GM12873 (cell line): ENCODE results near the gene CDKL4.

Experiments
- TF ChIP-seq, protein P1 (sequence below): IDR thresholded peaks from 2 replicates; pipeline ENCODE4 v1.5.1; 2012; ENCODE audit warnings: low read depth, mild to moderate bottlenecking, moderate library complexity, low read length, control low read depth; ENCODE audit not compliant: insufficient read depth; ENCODE audit errors: missing control alignments

CDKL4 gene

GRCh38 chr2:39188960-39189494 is 54.7 kb downstream of the CDKL4 start:
- TF ChIP-seq, protein P1, sequence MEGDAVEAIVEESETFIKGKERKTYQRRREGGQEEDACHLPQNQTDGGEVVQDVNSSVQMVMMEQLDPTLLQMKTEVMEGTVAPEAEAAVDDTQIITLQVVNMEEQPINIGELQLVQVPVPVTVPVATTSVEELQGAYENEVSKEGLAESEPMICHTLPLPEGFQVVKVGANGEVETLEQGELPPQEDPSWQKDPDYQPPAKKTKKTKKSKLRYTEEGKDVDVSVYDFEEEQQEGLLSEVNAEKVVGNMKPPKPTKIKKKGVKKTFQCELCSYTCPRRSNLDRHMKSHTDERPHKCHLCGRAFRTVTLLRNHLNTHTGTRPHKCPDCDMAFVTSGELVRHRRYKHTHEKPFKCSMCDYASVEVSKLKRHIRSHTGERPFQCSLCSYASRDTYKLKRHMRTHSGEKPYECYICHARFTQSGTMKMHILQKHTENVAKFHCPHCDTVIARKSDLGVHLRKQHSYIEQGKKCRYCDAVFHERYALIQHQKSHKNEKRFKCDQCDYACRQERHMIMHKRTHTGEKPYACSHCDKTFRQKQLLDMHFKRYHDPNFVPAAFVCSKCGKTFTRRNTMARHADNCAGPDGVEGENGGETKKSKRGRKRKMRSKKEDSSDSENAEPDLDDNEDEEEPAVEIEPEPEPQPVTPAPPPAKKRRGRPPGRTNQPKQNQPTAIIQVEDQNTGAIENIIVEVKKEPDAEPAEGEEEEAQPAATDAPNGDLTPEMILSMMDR = no peak

- TF ChIP-seq, protein P1 = no peak
Measured at GRCh38 chr2:39183673-39184072, 60.1 kb downstream of the CDKL4 start.

DNA sequence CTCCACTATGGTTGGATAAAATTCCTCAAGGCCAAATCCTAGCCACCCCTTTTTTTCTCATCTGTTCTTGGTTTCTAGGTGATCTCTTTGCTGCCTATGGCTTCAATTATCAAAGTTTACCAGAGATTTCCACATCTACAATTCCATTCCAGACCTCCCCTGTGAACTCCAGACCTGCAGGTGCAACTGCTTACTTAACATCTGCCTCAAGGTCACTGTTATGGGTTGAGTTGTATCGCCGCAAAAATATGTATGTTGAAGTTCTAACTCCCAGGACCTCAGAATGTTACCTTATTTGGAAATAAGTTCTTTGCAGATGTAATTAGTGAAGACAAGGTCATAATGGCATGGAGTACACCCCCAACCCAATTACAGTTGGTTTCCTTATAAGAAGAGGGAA is 62.5 kb downstream of the CDKL4 start:
- TF ChIP-seq, protein P1 = no peak

DNA sequence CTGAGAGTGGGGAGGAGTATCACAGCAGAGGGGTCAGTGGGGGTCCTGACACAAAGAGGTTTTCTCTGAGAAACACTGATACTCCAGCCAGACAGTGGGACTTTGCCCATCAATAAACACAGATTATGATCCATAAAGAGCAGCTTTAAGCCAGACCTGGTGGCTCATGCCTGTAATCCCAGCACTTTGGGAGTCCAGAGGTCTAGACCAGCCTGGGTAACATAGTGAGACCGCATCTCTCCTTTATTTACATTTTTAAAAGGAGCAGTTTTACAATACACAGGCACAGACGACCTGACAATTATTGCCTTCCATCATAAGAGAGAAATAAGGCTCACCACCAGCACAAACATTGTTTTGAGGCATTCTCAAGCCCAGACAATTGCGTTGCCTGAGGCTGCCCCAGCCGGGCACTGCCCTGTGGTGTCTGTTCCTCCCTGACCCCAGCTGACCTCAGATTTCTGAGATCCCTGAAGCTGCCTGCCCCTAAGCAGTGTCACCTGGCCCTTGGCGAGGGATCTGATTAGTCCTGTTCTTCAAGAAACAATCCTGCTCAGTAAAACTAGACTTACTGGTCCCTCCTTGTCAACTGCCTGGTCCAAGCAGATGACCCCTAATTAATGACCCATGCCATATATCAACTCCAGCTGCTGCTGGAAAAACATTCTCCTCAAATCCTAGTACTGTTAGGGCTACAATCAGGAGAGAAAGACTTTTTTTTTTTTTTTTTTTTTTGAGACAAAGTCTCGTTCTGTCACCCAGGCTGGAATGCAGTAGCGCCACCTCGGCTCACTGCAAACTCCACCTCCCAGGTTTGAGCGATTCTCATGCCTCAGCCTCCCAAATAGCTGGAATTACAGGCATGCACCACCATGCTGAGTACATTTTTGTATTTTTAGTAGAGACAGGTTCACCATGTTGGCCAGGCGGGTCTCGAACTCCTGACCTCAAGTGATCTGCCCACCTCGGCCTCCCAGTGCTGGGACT is 63.5 kb downstream of the CDKL4 start:
- TF ChIP-seq, protein P1 = no peak

DNA sequence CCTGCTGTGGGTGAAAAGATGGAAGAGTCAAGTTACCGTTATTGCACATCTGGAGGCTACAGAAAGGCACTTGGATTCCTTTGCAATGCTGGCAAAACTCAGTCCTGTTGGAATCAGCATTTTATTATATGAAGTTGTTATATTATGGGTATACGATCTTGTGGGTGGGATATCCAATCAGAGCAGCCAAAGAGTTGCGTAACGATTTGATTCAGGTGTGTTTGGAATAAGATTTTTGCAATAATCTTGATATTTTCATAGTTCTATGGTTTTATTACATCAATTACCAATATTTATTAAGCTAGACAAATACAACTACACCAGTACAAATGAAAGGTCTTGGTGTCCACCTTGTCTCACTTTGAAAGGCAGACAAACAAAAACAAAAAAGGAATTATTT is 65.0 kb downstream of the CDKL4 start:
- TF ChIP-seq, protein P1 = no peak

GRCh38 chr2:39176997-39177396 is 66.8 kb downstream of the CDKL4 start:
- TF ChIP-seq, protein P1 = no peak

DNA sequence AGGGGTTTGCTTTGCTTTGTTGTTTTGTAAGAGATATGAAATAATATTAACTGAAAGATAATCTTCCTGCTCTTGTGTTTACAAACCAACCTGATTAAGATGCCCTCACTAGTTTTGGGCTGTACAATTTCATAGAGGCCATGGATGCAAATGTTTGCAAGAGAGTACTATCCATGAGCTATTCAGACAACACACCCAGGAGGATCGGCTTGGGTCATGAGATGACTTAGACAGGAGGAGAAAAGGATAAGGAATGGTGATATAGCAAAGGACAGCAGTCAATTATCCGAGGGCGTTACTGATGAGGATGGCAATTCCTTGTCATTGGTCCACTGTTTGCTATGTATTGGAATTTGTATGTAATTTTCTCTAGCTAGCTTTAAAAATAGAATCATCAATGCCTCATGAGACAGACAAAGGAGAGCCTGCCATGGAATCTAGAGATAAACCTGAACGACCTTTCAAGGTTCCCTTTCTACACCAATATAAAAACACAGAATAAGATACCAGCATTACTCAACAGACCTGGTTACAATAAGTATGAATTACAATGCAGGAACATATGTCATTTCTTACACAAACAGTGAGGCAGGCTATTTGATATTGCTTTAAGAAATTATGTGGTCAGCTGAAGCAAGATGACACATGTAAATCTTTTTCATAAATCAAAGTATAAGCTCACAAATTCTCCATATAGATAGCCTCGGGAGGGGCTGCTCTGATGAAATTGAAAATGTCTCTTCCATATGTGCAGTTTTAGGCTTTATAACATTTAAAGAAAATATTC is 68.6 kb downstream of the CDKL4 start:
- TF ChIP-seq, protein P1 = no peak
